DOHH2 (cell line): ENCODE results near the gene SYNE1.

Source experiments
- H3F3A ChIP-seq: fragments of 200-600 bp; sonication (generic), shearing (Covaris generic); 2 replicates; pipeline ENCODE4 v1.6.0; 2016; ENCODE audit warnings: antibody characterized with exemption, mild to moderate bottlenecking; ENCODE audit not compliant: control insufficient read depth, insufficient read depth
- H3K27ac ChIP-seq: fragments of 200-600 bp; sonication (generic); 2 replicates; pipeline ENCODE4 v1.5.1; 2014; ENCODE audit warnings: low read depth, mild to moderate bottlenecking, low read length, moderate library complexity
- H3K27me3 ChIP-seq: fragments of 200-600 bp; sonication (generic); 2 replicates; pipeline ENCODE4 v1.6.1; 2014; ENCODE audit warnings: mild to moderate bottlenecking, low read length, mixed read lengths; ENCODE audit not compliant: control insufficient read depth
- H3K36me3 ChIP-seq: fragments of 200-600 bp; sonication (generic); 2 replicates; pipeline ENCODE4 v1.6.1; 2014; ENCODE audit warnings: mild to moderate bottlenecking, low read length, moderate library complexity, mixed read lengths; ENCODE audit not compliant: control insufficient read depth
- H3K4me1 ChIP-seq: fragments of 200-600 bp; sonication (generic); 2 replicates; pipeline ENCODE4 v1.6.1; 2014; ENCODE audit warnings: mild to moderate bottlenecking, low read length, mixed read lengths; ENCODE audit not compliant: control insufficient read depth
- H3K4me2 ChIP-seq: fragments of 200-600 bp; sonication (generic); 2 replicates; pipeline ENCODE4 v1.6.0; 2014; ENCODE audit warnings: mild to moderate bottlenecking, low read length, moderate library complexity
- H3K4me3 ChIP-seq: fragments of 200-600 bp; sonication (generic); 2 replicates; pipeline ENCODE4 v1.5.1; 2014; ENCODE audit warnings: mild to moderate bottlenecking, low read length, mixed read lengths
- H3K79me2 ChIP-seq: fragments of 200-600 bp; sonication (generic); 2 replicates; pipeline ENCODE4 v1.6.1; 2014; ENCODE audit warnings: mild to moderate bottlenecking, low read length, mixed read lengths; ENCODE audit not compliant: control insufficient read depth
- H3K9me2 ChIP-seq: fragments of 200-600 bp; sonication (generic); replicated peaks from 2 replicates; pipeline ENCODE4 v1.6.1; 2014; ENCODE audit warnings: mild to moderate bottlenecking, low read length, mixed read lengths; ENCODE audit not compliant: control insufficient read depth
- H3K9me3 ChIP-seq: fragments of 200-600 bp; sonication (generic); 2 replicates; pipeline ENCODE4 v1.6.1; 2014; ENCODE audit warnings: antibody characterized with exemption, low read length, mixed read lengths; ENCODE audit not compliant: control insufficient read depth, insufficient read depth
- H4K20me1 ChIP-seq: fragments of 200-600 bp; sonication (generic); 2 replicates; pipeline ENCODE4 v1.6.0; 2014; ENCODE audit warnings: low read depth, mild to moderate bottlenecking, antibody characterized with exemption, low read length, moderate library complexity; ENCODE audit not compliant: control insufficient read depth, insufficient read depth
- EZH2phosphoT487 ChIP-seq: fragments of 200-600 bp; sonication (generic); IDR thresholded peaks from 2 replicates; pipeline ENCODE4 v1.6.1; 2017; ENCODE audit warnings: borderline replicate concordance, mild to moderate bottlenecking, antibody characterized with exemption, low read length, moderate library complexity, mixed read lengths
- TF ChIP-seq, protein P1 (sequence below): fragments of 200-600 bp; sonication (generic); IDR thresholded peaks from one replicate; pipeline ENCODE4 v1.5.1; 2014; ENCODE audit warnings: antibody characterized with exemption, mild to moderate bottlenecking, low read depth, low read length; ENCODE audit not compliant: poor library complexity, severe bottlenecking

SYNE1 gene

DNA sequence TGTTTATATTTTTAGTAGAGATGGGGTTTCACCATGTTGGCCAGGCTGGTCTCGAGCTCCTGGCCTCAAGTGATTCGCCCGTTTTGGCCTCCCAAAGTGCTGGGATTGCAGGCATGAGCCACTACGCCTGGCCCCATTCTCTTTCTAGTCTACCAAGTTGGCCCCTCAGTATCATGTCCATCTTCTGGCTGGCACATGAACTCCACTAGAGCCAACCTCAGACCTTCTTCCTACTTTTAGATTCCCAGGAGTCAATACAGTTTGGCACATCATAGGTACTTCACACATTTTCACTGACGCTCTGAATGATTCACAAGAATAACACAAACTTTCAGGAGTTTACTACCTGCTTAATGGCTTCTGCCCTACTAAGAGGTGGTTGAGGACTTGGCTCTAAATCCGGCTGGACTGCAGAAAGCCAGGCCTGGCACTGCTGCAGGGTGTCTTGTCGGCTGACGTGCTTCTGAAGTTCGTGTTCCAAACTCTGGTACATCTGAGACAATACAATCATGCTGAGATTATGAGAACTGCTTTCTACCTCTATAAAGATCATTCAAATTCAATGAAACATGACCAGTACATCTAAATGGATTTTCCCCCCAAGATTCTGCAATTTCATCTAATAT, 293.3 kb downstream of the SYNE1 start:
- no peaks in the 10 kb centered on the region for H3K9me3 ChIP-seq
- no peaks in the 10 kb centered on the region; the same call in 1 of the 2 replicates for H3K27me3 ChIP-seq
- H3K4me3 ChIP-seq = no peak overlapping the region

DNA sequence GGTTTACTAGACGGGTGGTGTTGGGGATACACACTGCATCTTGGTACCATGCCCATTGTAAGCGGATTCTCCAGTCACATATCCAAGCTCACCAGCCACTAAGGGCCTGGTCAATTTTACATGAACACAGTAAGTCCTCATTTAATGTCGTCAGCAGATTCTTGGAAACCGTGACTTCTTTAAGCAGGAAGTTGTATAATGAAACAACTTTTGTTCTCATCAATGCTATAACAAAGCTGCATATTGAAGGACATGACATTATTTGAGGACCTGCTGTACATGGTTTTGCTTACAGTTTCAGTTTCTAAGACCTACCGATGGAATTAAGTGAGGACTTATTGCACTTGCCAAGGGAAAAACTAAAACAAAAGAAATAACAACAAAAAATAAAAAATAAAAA, 295.6 kb downstream of the SYNE1 start:
- TF ChIP-seq, protein P1, sequence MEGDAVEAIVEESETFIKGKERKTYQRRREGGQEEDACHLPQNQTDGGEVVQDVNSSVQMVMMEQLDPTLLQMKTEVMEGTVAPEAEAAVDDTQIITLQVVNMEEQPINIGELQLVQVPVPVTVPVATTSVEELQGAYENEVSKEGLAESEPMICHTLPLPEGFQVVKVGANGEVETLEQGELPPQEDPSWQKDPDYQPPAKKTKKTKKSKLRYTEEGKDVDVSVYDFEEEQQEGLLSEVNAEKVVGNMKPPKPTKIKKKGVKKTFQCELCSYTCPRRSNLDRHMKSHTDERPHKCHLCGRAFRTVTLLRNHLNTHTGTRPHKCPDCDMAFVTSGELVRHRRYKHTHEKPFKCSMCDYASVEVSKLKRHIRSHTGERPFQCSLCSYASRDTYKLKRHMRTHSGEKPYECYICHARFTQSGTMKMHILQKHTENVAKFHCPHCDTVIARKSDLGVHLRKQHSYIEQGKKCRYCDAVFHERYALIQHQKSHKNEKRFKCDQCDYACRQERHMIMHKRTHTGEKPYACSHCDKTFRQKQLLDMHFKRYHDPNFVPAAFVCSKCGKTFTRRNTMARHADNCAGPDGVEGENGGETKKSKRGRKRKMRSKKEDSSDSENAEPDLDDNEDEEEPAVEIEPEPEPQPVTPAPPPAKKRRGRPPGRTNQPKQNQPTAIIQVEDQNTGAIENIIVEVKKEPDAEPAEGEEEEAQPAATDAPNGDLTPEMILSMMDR = no peak
- TF ChIP-seq EZH2phosphoT487 = no peak
- Histone ChIP-seq H3K4me1 (peaks cover 6% of the 10 kb centered on the region; the same call in 1 of the 2 replicates), H3K79me2 (no peaks in the 10 kb centered on the region), H3K9me2 (no peaks in the 10 kb centered on the region), H3K36me3 (no peaks in the 10 kb centered on the region), H3K9me3 (no peaks in the 10 kb centered on the region), H3F3A (no peaks in the 10 kb centered on the region), H4K20me1 (no peaks in the 10 kb centered on the region), H3K4me3 (no peak overlapping the region), H3K4me2 (no peak overlapping the region), H3K27ac (no peak overlapping the region), H3K27me3 (peaks cover 2% of the 10 kb centered on the region; the same call in 1 of the 2 replicates)

More for the DNA sequence above, 293.3 kb downstream of the SYNE1 start:
- Histone ChIP-seq H3K4me2 (no peak overlapping the region), H3K79me2 (no peaks in the 10 kb centered on the region), H3K9me2 (no peaks in the 10 kb centered on the region), H4K20me1 (no peaks in the 10 kb centered on the region), H3K4me1 (no peaks in the 10 kb centered on the region; the same call in 1 of the 2 replicates), H3K36me3 (no peaks in the 10 kb centered on the region), H3K27ac (no peak overlapping the region), H3F3A (no peaks in the 10 kb centered on the region)
- TF ChIP-seq, protein P1 = no peak
- no peak for TF ChIP-seq EZH2phosphoT487

DNA sequence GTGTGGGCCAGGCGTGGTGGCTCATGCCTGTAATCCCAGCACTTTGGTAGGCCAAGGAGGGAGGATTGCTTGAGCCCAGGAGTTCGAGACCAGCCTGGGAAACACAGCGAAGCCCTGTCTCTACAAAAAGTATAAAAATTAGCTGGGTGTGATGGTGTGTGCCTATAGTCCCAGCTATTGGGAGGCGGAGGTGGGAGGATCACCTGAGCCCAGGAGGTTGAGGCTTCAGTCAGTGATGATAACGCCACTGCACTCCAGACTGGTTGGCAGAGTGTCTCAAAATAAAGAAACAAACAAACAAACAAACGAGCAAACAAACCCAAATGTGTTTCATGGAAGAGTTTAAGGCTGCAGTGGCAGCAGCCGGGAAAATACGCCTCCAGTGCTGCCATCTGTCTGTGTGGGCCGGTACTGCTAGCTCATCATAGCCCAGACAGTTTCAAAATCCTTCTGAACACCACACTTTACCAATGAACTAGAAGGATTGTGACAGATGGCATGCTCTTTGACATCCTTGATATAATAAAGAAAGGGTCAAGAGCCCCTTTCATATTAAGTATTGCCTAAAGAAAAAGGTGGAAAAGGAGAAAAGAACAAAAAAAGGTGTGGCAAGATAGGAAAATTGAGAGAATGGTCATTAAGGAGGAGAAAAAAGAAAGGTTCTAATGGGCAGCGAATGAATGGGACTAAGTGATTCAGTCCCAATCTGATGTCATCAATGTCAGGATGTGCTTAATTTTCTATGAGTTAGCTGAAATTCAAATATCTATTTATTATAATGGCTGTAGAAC, 298.6 kb downstream of the SYNE1 start:
- no peaks in the 10 kb centered on the region for H3F3A ChIP-seq
- no peak overlapping the region for H3K4me3 ChIP-seq
- H3K27ac ChIP-seq = no peak overlapping the region
- H3K9me3 ChIP-seq = no peaks in the 10 kb centered on the region
- no peaks in the 10 kb centered on the region for H3K36me3 ChIP-seq
- H3K4me1 ChIP-seq = peaks cover 6% of the 10 kb centered on the region; the same call in 1 of the 2 replicates
- H4K20me1 ChIP-seq = no peaks in the 10 kb centered on the region
- H3K27me3 ChIP-seq = peaks cover 2% of the 10 kb centered on the region; the same call in 1 of the 2 replicates
- peak overlapping the region; percentile 18; the same call in 1 of the 2 replicates for H3K4me2 ChIP-seq
- no peak for TF ChIP-seq EZH2phosphoT487
- TF ChIP-seq, protein P1 = peak; percentile 92
- H3K79me2 ChIP-seq = no peaks in the 10 kb centered on the region
- no peaks in the 10 kb centered on the region for H3K9me2 ChIP-seq
